ENCODE results near the gene ARMC6.

- TF ChIP-seq FOXM1 (CRISPR knock-in tag; IDR thresholded peaks at IDR 0.05) = no peak
- no peak for TF ChIP-seq CTCF (CRISPR knock-in tag; IDR thresholded peaks at IDR 0.05)
- no peak for TF ChIP-seq ATF7 (IDR thresholded peaks at IDR 0.05)
- TF ChIP-seq ATF7 (CRISPR knock-in tag; IDR thresholded peaks at IDR 0.05) = no peak
- no peak for TF ChIP-seq FOXA3 (CRISPR knock-in tag; IDR thresholded peaks at IDR 0.05)
- TF ChIP-seq PCBP2 (optimal IDR thresholded peaks at IDR 0.05; ENCODE audit: low read depth, low read length, poor library complexity, severe bottlenecking) = no peak
- no peak for TF ChIP-seq POLR2AphosphoS5 (IDR thresholded peaks at IDR 0.05; ENCODE audit: low read depth, low read length)
- no peak for TF ChIP-seq ZNF878 (CRISPR knock-in tag; IDR thresholded peaks at IDR 0.05)
- no peak for TF ChIP-seq STAT5B (CRISPR knock-in tag; IDR thresholded peaks at IDR 0.05)
- TF ChIP-seq FOSL1 (CRISPR knock-in tag; IDR thresholded peaks at IDR 0.05; ENCODE audit: borderline replicate concordance) = no peak
- no peak for TF ChIP-seq KLF13 (CRISPR knock-in tag; IDR thresholded peaks at IDR 0.05)
Observed at GRCh38 chr19:19067276-19068072, 34.1 kb downstream of the ARMC6 start.

All from HepG2 (cell line).